Fibroblast of mammary gland (primary cell): Measurements from ENCODE around the gene GPR61.

Source experiments
- DNase-seq: peaks from one replicate; pipeline ENCODE4 v3.0.0-alpha.2; 2010; ENCODE audit warnings: low read depth
- H3K4me3 ChIP-seq: 2 replicates; pipeline ENCODE4 v1.5.1; 2011; ENCODE audit warnings: low read depth, mild to moderate bottlenecking, low read length, moderate library complexity; ENCODE audit not compliant: control insufficient read depth
- CTCF ChIP-seq: conservative IDR thresholded peaks from 2 replicates; pipeline ENCODE4 v1.5.1; 2011; ENCODE audit warnings: low read depth, low read length, inconsistent platforms; ENCODE audit not compliant: control insufficient read depth, insufficient read depth

Gene GPR61

GRCh38 chr1:109500941-109501381 is 38.7 kb upstream of the GPR61 start:
- H3K4me3 ChIP-seq, result no peak overlapping the region
- peak; percentile 11 for DNase-seq
- no peak for TF ChIP-seq CTCF

DNA sequence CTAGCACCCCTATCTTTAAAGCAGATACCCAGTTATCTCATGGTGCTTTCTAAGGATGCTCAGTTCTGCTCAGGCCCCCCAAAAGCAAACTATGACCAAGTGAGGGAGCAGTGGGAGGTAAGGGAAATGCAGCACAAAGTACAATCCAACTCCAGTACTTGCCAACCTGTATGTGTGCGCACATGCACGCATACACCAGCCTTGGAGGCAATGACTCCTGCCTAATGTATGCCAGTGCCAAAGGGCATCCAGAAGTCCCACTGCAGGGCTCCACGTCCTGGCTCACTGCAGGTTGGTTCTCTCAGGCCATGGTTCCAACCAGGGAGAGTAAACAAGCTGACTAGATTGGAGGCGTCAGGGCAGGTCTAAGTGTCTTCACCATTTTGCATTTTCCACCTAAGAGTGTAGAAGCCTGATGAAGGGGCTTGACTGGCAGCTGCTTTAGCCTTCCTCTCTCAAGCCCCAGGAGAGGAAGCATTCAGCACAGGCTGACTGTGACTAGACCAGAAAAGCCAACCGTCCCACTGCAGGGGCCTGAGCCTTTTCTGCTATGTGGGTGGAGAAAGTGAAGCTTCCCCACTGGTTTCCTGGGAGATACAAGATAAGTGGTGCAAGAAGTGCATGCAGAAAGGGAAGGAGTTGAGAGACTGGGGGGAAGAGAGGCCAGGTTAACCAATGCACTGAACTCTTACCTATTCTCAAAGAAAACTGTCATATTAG is 37.9 kb upstream of the GPR61 start:
- TF ChIP-seq CTCF, result no peak
- no peak for DNase-seq
- no peak overlapping the region for H3K4me3 ChIP-seq

- H3K4me3 ChIP-seq, result no peak overlapping the region
- no peak for DNase-seq
- no peak for TF ChIP-seq CTCF
Observed at GRCh38 chr1:109502364-109502851, 37.3 kb upstream of the GPR61 start.

- DNase-seq, result no peak
- H3K4me3 ChIP-seq, result no peak overlapping the region
- no peak for TF ChIP-seq CTCF
Observed at GRCh38 chr1:109503935-109504334, 35.7 kb upstream of the GPR61 start.

DNA sequence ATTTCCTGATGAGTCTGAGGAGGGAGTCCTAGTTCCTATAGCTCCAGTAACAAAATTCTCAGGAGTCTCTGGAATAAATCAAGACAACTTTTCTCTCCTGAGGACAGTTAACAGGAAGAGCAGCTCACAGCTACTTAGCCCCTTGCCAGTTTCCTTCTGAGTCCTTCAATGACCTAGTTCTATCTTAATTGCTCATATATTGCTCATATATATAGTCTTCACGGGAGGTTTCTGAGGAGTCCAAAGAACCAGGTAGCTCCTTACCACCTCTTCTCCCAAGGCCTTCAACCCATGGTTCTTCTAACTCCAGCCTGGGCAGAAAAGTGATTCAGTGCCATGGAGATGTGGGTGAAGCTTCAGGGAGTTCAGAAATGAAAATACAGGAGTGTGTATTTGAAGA is 34.7 kb upstream of the GPR61 start:
- no peak overlapping the region for H3K4me3 ChIP-seq
- no peak for DNase-seq
- TF ChIP-seq CTCF, result no peak

- H3K4me3 ChIP-seq, result no peak overlapping the region
- TF ChIP-seq CTCF, result no peak
- no peak for DNase-seq
Observed at GRCh38 chr1:109508001-109508872, 31.4 kb upstream of the GPR61 start.
